GM23248 (cell line): ENCODE results near the gene APBA2. TPM values are rescaled to one million over a fixed set of nuclear protein-coding genes. Genes with fewer than 3 reads are reported as not detected.

Experiments
- DNase-seq: peaks from one replicate; pipeline ENCODE4 v3.0.0-alpha.2; 2015
- H2AFZ ChIP-seq: fragments of 200-600 bp; sonication (generic); 2 replicates; pipeline ENCODE4 v1.6.1; 2016; ENCODE audit warnings: antibody characterized with exemption
- H3F3A ChIP-seq: fragments of 200-600 bp; sonication (generic); 2 replicates; pipeline ENCODE4 v1.6.1; 2016; ENCODE audit warnings: mild to moderate bottlenecking, antibody characterized with exemption, mixed run types; ENCODE audit not compliant: insufficient read depth
- H3K27ac ChIP-seq: fragments of 200-600 bp; sonication (generic); 2 replicates; pipeline ENCODE4 v1.5.1; 2016; ENCODE audit warnings: mild to moderate bottlenecking
- H3K27me3 ChIP-seq: fragments of 200-600 bp; sonication (generic); replicated peaks from 2 replicates; pipeline ENCODE4 v1.6.1; 2016; ENCODE audit warnings: mild to moderate bottlenecking; ENCODE audit not compliant: insufficient read depth
- H3K36me3 ChIP-seq: fragments of 200-600 bp; sonication (generic); 2 replicates; pipeline ENCODE4 v1.6.1; 2016; ENCODE audit warnings: low read depth, mild to moderate bottlenecking
- H3K4me1 ChIP-seq: fragments of 200-600 bp; sonication (generic); 2 replicates; pipeline ENCODE4 v1.6.1; 2016; ENCODE audit warnings: mild to moderate bottlenecking; ENCODE audit not compliant: insufficient read depth
- H3K4me2 ChIP-seq: fragments of 200-600 bp; sonication (generic); one replicate; pipeline ENCODE4 v1.6.1; 2016; ENCODE audit warnings: mild to moderate bottlenecking; ENCODE audit not compliant: unreplicated experiment
- H3K4me3 ChIP-seq: fragments of 200-600 bp; sonication (generic); 2 replicates; pipeline ENCODE4 v1.5.1; 2016; ENCODE audit warnings: mild to moderate bottlenecking
- H3K79me2 ChIP-seq: fragments of 200-600 bp; sonication (generic); 2 replicates; pipeline ENCODE4 v1.6.1; 2016; ENCODE audit warnings: mild to moderate bottlenecking; ENCODE audit not compliant: insufficient read depth
- H3K9ac ChIP-seq: fragments of 200-600 bp; sonication (generic); 2 replicates; pipeline ENCODE4 v1.6.1; 2016; ENCODE audit warnings: mild to moderate bottlenecking
- H3K9me2 ChIP-seq: fragments of 200-600 bp; sonication (generic); 2 replicates; pipeline ENCODE4 v1.6.1; 2016; ENCODE audit warnings: mixed run types, mild to moderate bottlenecking, moderate library complexity; ENCODE audit not compliant: insufficient read depth
- H3K9me3 ChIP-seq: fragments of 200-600 bp; sonication (generic); one replicate; pipeline ENCODE4 v1.6.1; 2017; ENCODE audit warnings: low read depth
- H4K20me1 ChIP-seq: fragments of 200-600 bp; sonication (generic); 2 replicates; pipeline ENCODE4 v1.6.0; 2016; ENCODE audit not compliant: insufficient read depth
- EZH2 ChIP-seq: fragments of 200-600 bp; sonication (generic); IDR thresholded peaks from 2 replicates; pipeline ENCODE4 v1.6.1; 2018; ENCODE audit warnings: antibody characterized with exemption, mild to moderate bottlenecking; ENCODE audit not compliant: insufficient read depth, poor library complexity, severe bottlenecking
- EZH2phosphoT487 ChIP-seq: fragments of 200-600 bp; sonication (generic); IDR thresholded peaks from 2 replicates; pipeline ENCODE4 v1.6.1; 2018; ENCODE audit warnings: antibody characterized with exemption, moderate library complexity, mild to moderate bottlenecking, low read depth; ENCODE audit not compliant: insufficient read depth
- WGBS, 2 experiments: methylation state at CpG; one replicate each; pipeline ENCODE4 v1.1.6; 2015 to 2017; ENCODE audit warnings: low lambda C conversion rate in 2 of 2, low coverage in 1 of 2; ENCODE audit errors: missing lambda C conversion rate in 2 of 2; 5-methylcytosine and 5-hydroxymethylcytosine counted together
- in situ Hi-C: fragments of 300-500 bp; cut with MboI; formaldehyde crosslinking; loops from 2 replicates; pipeline ENCODE4 v1.15.0; 2020
- polyA plus RNA-seq: library from polyadenylated mRNA; unstranded; fragments of >200 nt; fragmentation: Nextera tagmentation; extraction: Ambion mirVana; gene quantifications from 2 replicates; pipeline ENCODE4 v1.2.1, GENCODE V29; 2016
- total RNA-seq: library from RNA; depleted of rRNA; stranded (reverse); fragments of >200 nt; shearing (Covaris generic); gene quantifications from 2 replicates; pipeline ENCODE4 v1.2.3, GENCODE V29; 2014

APBA2 gene
- total and polyA plus RNA-seq, 2 experiments from 2014 or later = 0.23 to 0.65 TPM

GRCh38 chr15:28881600-28881999 is 4.2 kb upstream of the APBA2 start:
- H4K20me1 ChIP-seq = no peaks in the 10 kb centered on the region
- no peak overlapping the region for H3K27ac ChIP-seq
- H3K9ac ChIP-seq = no peak overlapping the region
- H3K79me2 ChIP-seq = no peaks in the 10 kb centered on the region
- peaks cover 9% of the 10 kb centered on the region for H3K27me3 ChIP-seq
- no peaks in the 10 kb centered on the region for H3K9me2 ChIP-seq
- no peak overlapping the region for H2AFZ ChIP-seq
- 7 to 15% methylated on average over 1 of the region's 1 CpG for WGBS, 2 experiments
- DNase-seq = no peak
- TF ChIP-seq EZH2phosphoT487 = no peak
- no peak for TF ChIP-seq EZH2
- H3K4me2 ChIP-seq = no peak overlapping the region
- H3K4me1 ChIP-seq = no peaks in the 10 kb centered on the region
- no peak overlapping the region for H3K4me3 ChIP-seq
- H3K36me3 ChIP-seq = no peaks in the 10 kb centered on the region
- in situ Hi-C loops = no loop called here
- no peaks in the 10 kb centered on the region for H3K9me3 ChIP-seq
- no peaks in the 10 kb centered on the region for H3F3A ChIP-seq

GRCh38 chr15:28884151-28884940 is 1.4 kb upstream of the APBA2 start:
- DNase-seq = no peak
- in situ Hi-C loops = no loop called here
- Histone ChIP-seq H3K4me1 (no peaks in the 10 kb centered on the region), H3K9ac (no peak overlapping the region), H3K9me2 (no peaks in the 10 kb centered on the region), H4K20me1 (no peaks in the 10 kb centered on the region), H3K27me3 (peaks cover 18% of the 10 kb centered on the region), H3K79me2 (no peaks in the 10 kb centered on the region), H3K27ac (no peak overlapping the region), H2AFZ (no peak overlapping the region), H3K36me3 (no peaks in the 10 kb centered on the region), H3K9me3 (no peaks in the 10 kb centered on the region), H3F3A (no peaks in the 10 kb centered on the region), H3K4me2 (no peak overlapping the region), H3K4me3 (no peak overlapping the region)
- TF ChIP-seq EZH2 = no peak
- TF ChIP-seq EZH2phosphoT487 = no peak
- WGBS, 2 experiments = 54 to 58% methylated on average over 11 of the region's 11 CpGs

GRCh38 chr15:28885128-28885629 is 595 bp upstream of the APBA2 start:
- Histone ChIP-seq H3F3A (no peaks in the 10 kb centered on the region), H3K9me3 (no peaks in the 10 kb centered on the region), H4K20me1 (no peaks in the 10 kb centered on the region), H3K4me3 (peak overlapping the region; percentile 52; the same call in 1 of the 2 replicates), H3K27me3 (peaks cover 18% of the 10 kb centered on the region), H3K4me1 (no peaks in the 10 kb centered on the region), H2AFZ (0 out of 2 replicates have a peak overlapping the region, but pooled peaks have one; percentile 38), H3K4me2 (no peak overlapping the region), H3K27ac (no peak overlapping the region), H3K9ac (no peak overlapping the region), H3K36me3 (no peaks in the 10 kb centered on the region), H3K79me2 (no peaks in the 10 kb centered on the region), H3K9me2 (no peaks in the 10 kb centered on the region)
- no peak for TF ChIP-seq EZH2phosphoT487
- WGBS, 2 experiments = 41 to 49% methylated on average over 15 to 31 of the region's 31 CpGs
- DNase-seq = no peak
- in situ Hi-C loops = no loop called here

- H3K4me1 ChIP-seq = no peaks in the 10 kb centered on the region
- TF ChIP-seq EZH2phosphoT487 = no peak
- peak; percentile 33 for TF ChIP-seq EZH2
- 10 to 12% methylated on average over 32 to 35 of the region's 61 CpGs for WGBS, 2 experiments
- no peaks in the 10 kb centered on the region for H4K20me1 ChIP-seq
- no peak for DNase-seq
- H3K4me3 ChIP-seq = peak overlapping the region; percentile 52; the same call in 1 of the 2 replicates
- peaks cover 18% of the 10 kb centered on the region for H3K27me3 ChIP-seq
- H2AFZ ChIP-seq = no peak overlapping the region
- no peak overlapping the region for H3K27ac ChIP-seq
- no peaks in the 10 kb centered on the region for H3F3A ChIP-seq
- H3K9me2 ChIP-seq = no peaks in the 10 kb centered on the region
- H3K79me2 ChIP-seq = no peaks in the 10 kb centered on the region
- H3K36me3 ChIP-seq = no peaks in the 10 kb centered on the region
- no peak overlapping the region for H3K4me2 ChIP-seq
- in situ Hi-C loops = no loop called here
- no peak overlapping the region for H3K9ac ChIP-seq
- H3K9me3 ChIP-seq = no peaks in the 10 kb centered on the region
These were observed 911 bp downstream of the APBA2 start for GRCh38 chr15:28886431-28887338.
